ENCODE results near the gene MPRIP. TPM values are rescaled to one million over a fixed set of nuclear protein-coding genes. Genes with fewer than 3 reads are reported as not detected.

Gene MPRIP
- polyA plus RNA-seq, 1 donor (not counting 4 experiments of a cell fraction or from before 2014, with no cell fraction given) = 113 TPM

- Histone ChIP-seq H3K36me3 (ENCODE audit: control insufficient read depth in 2 of 2, extremely low read depth in 1 of 2, insufficient read depth in 2 of 2, low read length in 2 of 2) (peaks cover 14 to 27% of the 10 kb centered on the region in 2 experiments), H3K4me3 (ENCODE audit: control insufficient read depth in 2 of 3, extremely low read depth in 1 of 3, insufficient read depth in 2 of 3, low read depth in 1 of 3, low read length in 3 of 3) (no peak overlapping the region), H4K20me1 (ENCODE audit: control insufficient read depth, extremely low read depth, insufficient read depth, low read length) (no peaks in the 10 kb centered on the region), H3K9ac (ENCODE audit: control insufficient read depth, extremely low read depth, insufficient read depth, low read length) (no peak overlapping the region), H3K9me3 (ENCODE audit: control insufficient read depth, low read depth, low read length) (no peaks in the 10 kb centered on the region), H3K4me2 (ENCODE audit: control insufficient read depth, extremely low read depth, insufficient read depth, low read depth, low read length) (no peak overlapping the region), H2AFZ (ENCODE audit: control insufficient read depth, low read length) (no peak overlapping the region), H3K27ac (ENCODE audit: control insufficient read depth, insufficient read depth, low read length) (no peak overlapping the region), H3K27me3 (ENCODE audit: control insufficient read depth, extremely low read depth, insufficient read depth, low read length) (no peaks in the 10 kb centered on the region), H3K79me2 (ENCODE audit: control insufficient read depth, insufficient read depth, low read length) (no peaks in the 10 kb centered on the region), H3K9me1 (ENCODE audit: control insufficient read depth, extremely low read depth, insufficient read depth, low read length) (peaks cover 2% of the 10 kb centered on the region), H3K4me1 (ENCODE audit: control insufficient read depth, extremely low read depth, insufficient read depth, low read length) (peaks cover 15% of the 10 kb centered on the region)
- dilution Hi-C loops (cut with MboI; ENCODE audit: extremely low pct_ligation_motif_present, low sequenced_read_pairs) = no loop called here
- no peak for FAIRE-seq
- DNase-seq (ENCODE audit: low read depth, low spot score) = no peak
- no peak for TF ChIP-seq CTCF (optimal IDR thresholded peaks at IDR 0.05 in 1 of 3, IDR thresholded peaks at IDR 0.05 in 1 of 3, conservative IDR thresholded peaks at IDR 0.05 in 1 of 3; ENCODE audit: extremely low read depth in 1 of 3, insufficient read depth in 2 of 3, low read length in 3 of 3)
- no peak for TF ChIP-seq EZH2 (IDR thresholded peaks at IDR 0.05; ENCODE audit: low read length)
These were observed 146.3 kb downstream of the MPRIP start for GRCh38 chr17:17188586-17188985.

GRCh38 chr17:17189559-17189958, 147.3 kb downstream of the MPRIP start:
- no peak overlapping the region for H3K27ac ChIP-seq (ENCODE audit: control insufficient read depth, insufficient read depth, low read length)
- DNase-seq (ENCODE audit: low read depth, low spot score) = no peak
- TF ChIP-seq CTCF (optimal IDR thresholded peaks at IDR 0.05 in 1 of 3, IDR thresholded peaks at IDR 0.05 in 1 of 3, conservative IDR thresholded peaks at IDR 0.05 in 1 of 3; ENCODE audit: extremely low read depth in 1 of 3, insufficient read depth in 2 of 3, low read length in 3 of 3) (no peak), EZH2 (IDR thresholded peaks at IDR 0.05; ENCODE audit: low read length) (no peak)
- H3K4me1 ChIP-seq (ENCODE audit: control insufficient read depth, extremely low read depth, insufficient read depth, low read length) = peaks cover 15% of the 10 kb centered on the region
- no peak overlapping the region for H3K4me3 ChIP-seq (ENCODE audit: control insufficient read depth in 2 of 3, extremely low read depth in 1 of 3, insufficient read depth in 2 of 3, low read depth in 1 of 3, low read length in 3 of 3)
- H4K20me1 ChIP-seq (ENCODE audit: control insufficient read depth, extremely low read depth, insufficient read depth, low read length) = no peaks in the 10 kb centered on the region
- no peaks in the 10 kb centered on the region for H3K27me3 ChIP-seq (ENCODE audit: control insufficient read depth, extremely low read depth, insufficient read depth, low read length)
- H3K9me3 ChIP-seq (ENCODE audit: control insufficient read depth, low read depth, low read length) = no peaks in the 10 kb centered on the region
- H3K4me2 ChIP-seq (ENCODE audit: control insufficient read depth, extremely low read depth, insufficient read depth, low read depth, low read length) = no peak overlapping the region
- no peaks in the 10 kb centered on the region for H3K79me2 ChIP-seq (ENCODE audit: control insufficient read depth, insufficient read depth, low read length)
- H3K9ac ChIP-seq (ENCODE audit: control insufficient read depth, extremely low read depth, insufficient read depth, low read length) = no peak overlapping the region
- dilution Hi-C loops (cut with MboI; ENCODE audit: extremely low pct_ligation_motif_present, low sequenced_read_pairs) = no loop called here
- H3K36me3 ChIP-seq (ENCODE audit: control insufficient read depth in 2 of 2, extremely low read depth in 1 of 2, insufficient read depth in 2 of 2, low read length in 2 of 2) = peaks cover 9 to 22% of the 10 kb centered on the region in 2 experiments
- no peak overlapping the region for H2AFZ ChIP-seq (ENCODE audit: control insufficient read depth, low read length)
- H3K9me1 ChIP-seq (ENCODE audit: control insufficient read depth, extremely low read depth, insufficient read depth, low read length) = peaks cover 2% of the 10 kb centered on the region
- no peak for FAIRE-seq
